NCI-H2227 treated with DMSO at 0.1 percent for 48 hours (cell line): ENCODE measurements around the gene ECPAS.
"Not testable (repeated sequence)": the region's sequence is repeated elsewhere in the genome, so short reads cannot be mapped to it uniquely, and the experiment has no call there.

Experiments
- DNase-seq: peaks from one replicate; lab custom pipeline; 2025; lab: John Stamatoyannopoulos, UW

ECPAS gene

GRCh38 chr9:111483858-111484571 is at the start of gene ECPAS:
Gene ECPAS, minus strand, starts transcription at chr9:111484383. Its CDS starts 11,465 bp downstream, at chr9:111472918.
- peak; percentile 9 for DNase-seq

DNA sequence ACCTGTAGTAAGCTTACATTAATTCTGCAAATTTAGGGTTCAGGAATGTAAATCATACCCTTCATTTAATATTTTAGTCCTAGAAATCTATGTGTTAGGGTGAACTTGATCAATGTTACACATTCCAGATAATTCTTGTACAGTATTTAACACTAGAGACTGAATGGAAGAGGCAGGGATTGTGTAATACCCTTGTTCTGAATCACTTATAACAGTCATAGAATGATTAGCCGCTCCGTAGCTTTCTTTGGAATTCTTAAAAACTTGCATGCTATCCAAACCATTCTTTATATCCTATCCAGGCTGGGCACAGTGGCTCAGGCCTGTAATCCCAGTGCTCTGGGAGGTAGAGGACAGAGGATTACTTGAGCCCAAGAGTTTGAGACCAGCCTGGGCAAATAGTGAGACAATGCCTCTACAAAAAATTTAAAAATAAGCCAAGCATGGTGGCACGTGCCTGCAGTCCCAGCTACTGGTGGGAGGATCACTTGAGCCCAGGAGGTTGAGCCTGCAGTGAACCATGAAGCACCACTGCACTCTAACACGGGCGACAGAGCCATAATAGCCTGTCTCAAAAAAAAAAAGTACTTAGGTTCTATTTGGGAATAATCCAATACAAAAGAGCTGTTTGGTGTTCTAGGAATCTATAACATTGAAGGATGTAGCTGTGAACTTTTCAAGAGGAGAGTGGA is 49.1 kb upstream of the ECPAS start:
- DNase-seq: no peak

DNA sequence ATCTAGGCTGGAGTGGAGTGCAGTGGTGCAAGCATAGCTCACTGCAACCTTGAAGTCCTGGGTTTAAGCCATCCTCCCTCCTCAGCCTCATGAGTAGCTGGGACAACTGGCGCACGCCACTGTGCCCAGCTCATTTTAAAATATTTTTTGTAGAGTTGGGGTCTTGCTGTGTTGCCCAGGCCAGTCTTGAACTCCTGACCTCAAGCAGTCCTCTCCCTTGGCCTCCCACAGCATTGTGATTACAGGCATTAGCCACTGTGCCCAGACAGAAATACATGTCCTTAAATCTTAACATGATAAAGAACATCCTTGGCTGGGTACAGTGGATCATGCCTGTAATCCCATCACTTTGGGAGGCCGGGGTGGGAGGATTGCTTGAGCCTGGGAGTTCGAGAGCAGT is 47.5 kb upstream of the ECPAS start:
- DNase-seq: no peak

DNA sequence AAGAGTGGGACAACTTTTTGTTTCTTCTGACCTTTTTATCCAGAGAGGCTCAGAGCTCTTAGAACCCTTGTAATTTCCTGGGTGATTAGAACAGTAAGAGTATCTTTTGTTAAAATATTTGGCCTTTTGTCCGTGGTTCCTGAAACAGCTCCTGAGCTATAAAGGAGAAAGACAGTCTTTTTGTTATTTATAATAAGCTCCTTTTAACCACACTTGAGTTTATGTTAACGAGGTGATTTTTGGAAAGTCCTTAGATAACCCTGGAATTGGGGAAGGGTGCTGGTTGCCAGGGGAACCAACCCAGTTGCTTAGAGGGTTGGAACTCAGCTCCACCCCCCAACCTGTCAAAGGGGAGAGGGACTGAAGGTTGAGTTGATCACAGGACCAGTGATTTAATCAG is 45.6 kb upstream of the ECPAS start:
- no peak for DNase-seq

- DNase-seq: no peak
Observed at GRCh38 chr9:111527347-111527746, 43.2 kb upstream of the ECPAS start.

DNA sequence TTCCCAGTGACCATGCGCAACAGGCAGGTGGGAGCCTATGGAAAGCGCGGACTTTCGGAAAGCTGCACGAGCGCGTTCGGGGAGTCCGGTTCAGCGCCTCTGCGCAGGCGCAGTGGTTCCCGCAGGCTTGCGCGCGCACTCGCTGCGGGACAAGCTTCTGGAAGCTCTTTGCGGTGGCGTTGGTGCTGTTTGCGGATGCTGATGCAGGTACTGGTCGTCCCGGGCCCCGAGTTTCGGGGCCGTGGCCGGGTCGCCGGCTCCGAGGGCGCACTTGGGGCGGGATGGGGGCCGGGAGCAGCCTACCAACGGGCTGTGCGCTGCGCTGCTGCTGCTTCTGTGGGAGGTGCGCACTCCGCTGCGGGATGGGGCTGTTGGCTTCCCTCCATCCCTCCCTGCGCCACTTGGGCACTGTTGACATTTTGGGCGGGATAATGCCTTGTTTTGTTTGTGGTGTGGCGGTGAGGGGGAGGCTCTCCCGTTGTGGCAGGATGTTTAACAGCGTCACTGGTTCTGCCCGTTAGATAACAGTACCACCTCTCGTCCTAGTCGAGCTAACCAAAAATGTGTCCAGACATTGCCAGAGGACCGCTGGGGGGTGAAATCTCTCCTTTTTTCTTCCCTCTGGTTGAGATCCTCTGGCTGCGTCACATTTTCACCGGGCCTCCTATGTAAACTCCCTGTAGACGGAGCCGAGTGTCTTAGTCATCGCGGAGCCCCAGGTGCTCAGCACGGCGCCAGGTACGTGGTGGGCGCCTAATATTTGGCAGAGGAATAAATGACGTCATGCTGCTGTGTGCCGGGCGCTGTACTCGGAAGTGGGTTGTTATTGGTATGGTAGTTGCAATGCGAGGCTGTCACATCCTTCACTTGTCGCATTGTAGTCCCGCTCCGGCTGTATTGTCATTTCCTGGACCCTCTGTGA is 41.1 kb upstream of the ECPAS start, which contains the start of gene ZNF483:
Gene ZNF483, plus strand, starts transcription at position 124 of the 922 bp plus-strand sequence. CDS start 2,217 bp downstream, outside the sequence.
- DNase-seq: peak; percentile 86

DNA sequence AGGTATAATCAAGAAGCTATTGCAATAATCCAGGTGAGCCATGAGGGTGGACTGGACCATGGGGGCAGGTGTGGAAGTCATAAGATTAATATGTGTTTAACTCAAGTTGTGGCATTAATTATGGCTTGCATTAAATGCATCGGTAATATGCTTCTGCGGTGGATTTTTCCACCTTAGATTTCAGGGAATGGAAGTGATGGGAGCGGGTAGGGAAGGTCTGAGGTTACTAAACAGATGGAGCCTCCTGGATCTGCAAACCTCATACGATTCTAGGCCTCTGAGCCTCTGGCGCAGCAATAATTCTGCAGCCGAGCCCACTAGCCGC is 40.5 kb upstream of the ECPAS start:
- DNase-seq: no peak

DNA sequence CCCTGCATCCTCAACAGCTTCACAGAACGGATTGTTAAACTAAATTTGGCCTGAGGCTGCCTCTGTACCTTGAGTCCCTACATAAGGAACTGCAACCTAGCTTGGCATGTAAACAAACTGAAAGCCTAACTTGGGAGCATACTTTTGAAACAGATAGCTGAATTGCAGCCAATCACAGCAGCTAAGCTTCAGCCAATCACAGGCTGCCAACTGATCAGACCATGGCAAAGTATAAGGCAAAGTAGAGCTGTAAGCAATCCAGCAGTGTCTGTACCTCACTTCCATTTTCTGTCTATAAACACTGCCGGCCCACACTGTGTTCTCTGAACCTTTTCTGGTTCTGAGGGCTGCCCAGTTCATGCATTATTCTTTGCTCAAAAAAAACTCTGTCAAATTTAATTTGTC is 31.9 kb upstream of the ECPAS start:
- DNase-seq: no peak

DNA sequence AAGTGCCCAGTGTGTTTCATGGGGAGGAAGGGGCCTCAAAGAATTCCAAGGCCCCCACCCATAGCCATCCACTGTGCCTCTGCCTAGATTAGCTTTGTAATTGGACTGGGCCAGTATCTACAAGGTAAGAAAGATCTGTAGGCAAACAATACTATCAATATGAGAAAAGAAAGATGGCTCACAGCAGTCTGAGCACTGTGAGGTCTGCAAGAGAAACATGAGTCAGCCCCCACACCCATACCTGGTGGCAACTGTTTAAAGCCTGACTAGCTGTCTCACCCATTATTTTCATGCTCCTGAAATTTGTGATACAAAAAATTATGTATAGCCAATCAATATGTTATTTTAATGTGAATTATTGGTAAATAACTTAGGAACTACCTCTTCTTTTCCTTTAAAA is 30.8 kb upstream of the ECPAS start:
- no peak for DNase-seq

GRCh38 chr9:111511581-111511980 is 27.4 kb upstream of the ECPAS start:
- DNase-seq: not testable (repeated sequence)

GRCh38 chr9:111502506-111502905 is 18.3 kb upstream of the ECPAS start:
- no peak for DNase-seq

DNA sequence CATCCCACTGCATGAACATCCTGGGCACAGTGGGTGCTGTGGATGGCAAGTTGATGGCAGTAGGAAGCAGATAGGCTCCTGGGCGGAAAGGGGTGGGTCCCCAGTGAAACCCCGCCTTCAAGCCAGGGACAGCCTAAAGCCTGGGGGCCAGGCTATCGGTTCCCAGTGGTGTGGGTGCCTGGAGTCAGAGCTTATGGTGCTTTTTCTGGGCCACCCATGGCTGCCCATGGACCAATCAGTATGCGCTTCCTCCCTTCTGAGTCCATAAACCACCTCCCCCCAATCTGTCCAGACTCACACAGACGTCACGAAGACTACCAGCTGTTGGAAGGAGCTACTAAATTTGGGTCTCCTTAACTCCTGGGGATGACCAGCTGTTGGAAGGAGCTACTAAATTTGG is 17.5 kb upstream of the ECPAS start:
- DNase-seq: no peak

GRCh38 chr9:111501005-111501562 is 16.9 kb upstream of the ECPAS start:
- no peak for DNase-seq

- DNase-seq: not testable (repeated sequence)
Observed at GRCh38 chr9:111497196-111497595, 13.0 kb upstream of the ECPAS start.

- peak; percentile 38 for DNase-seq
Observed at GRCh38 chr9:111484572-111484894, 350 bp upstream of the ECPAS start.

DNA sequence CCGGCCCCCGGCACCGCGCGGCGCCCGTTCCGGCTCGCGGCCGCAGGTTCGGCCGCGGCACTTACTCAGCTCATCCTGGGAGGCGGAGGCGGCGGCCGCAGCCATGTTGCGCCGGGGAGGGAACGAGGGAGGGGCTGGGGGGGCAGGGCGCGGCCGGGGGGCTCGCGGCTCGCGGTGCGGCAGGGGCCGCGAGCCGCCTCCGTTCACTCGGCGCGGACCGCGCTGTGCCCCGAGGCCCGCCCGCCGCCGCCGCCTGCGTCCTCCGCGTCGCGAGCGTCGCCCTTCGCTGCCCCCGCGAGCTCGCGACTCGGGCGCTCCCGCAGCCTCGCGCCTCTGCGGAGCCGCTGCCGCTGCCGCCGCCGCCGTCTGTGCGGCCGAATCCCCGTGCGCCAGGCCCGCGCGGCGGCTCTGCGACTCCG is 735 bp downstream of the ECPAS start:
- peak; percentile 9 for DNase-seq

DNA sequence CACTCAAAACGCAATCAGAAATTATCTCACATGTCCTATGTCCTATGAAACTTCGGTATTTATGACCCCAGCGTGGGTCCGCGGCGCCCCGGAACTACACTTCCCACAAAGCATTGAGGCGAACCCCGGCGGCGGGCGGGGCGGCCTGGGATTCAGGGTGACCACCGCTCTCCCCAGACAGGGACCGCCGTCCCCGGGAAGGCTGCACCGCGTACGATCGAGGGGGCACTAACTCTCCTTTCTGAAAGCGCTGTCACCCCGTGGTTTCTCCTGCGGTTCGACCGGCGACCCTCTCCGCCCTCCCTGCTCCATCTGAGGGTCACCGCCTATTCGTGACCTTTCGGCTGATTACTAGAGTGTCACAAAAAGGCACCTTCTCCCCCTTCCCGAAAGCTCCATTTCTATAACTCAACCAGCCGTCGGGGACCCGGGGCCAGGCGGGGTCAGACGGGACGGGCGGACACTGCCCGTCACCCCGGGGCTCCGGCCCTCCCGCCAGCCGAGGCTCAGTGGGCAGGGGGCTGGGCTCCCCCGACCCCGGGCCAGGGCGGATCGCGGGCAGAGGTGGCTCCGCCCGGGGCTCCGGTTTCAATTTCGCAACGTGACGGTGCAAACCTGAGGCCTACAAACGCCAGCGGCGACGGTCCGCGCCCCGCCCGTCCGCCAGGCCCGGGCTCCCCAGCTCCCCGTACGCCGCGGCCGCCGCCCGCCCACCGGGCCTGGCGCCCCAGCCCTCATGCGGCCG is 1.3 kb downstream of the ECPAS start:
- peak; percentile 7 for DNase-seq

- DNase-seq: no peak
Observed at GRCh38 chr9:111481885-111482636, 2.1 kb downstream of the ECPAS start.

- no peak for DNase-seq
Observed at GRCh38 chr9:111477677-111478076, 6.5 kb downstream of the ECPAS start.

DNA sequence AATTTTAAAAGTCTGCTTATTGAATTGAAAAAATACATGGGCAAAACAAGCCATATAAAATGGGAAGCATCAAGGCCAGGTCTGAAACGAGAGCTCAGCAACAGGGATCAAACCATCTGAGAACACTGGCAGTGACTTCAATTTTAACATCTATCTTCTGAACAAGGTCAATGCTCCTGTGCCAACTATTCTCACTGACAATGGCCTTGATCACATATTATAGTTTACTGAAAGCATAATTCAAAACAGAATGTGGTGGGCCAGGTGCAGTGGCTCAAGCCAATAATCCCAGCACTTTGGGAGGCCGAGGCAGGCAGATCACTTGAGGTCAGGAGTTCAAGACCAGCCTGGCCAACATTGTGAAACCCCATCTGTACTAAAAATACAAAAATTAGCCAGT is 9.0 kb downstream of the ECPAS start:
- DNase-seq: no peak

DNA sequence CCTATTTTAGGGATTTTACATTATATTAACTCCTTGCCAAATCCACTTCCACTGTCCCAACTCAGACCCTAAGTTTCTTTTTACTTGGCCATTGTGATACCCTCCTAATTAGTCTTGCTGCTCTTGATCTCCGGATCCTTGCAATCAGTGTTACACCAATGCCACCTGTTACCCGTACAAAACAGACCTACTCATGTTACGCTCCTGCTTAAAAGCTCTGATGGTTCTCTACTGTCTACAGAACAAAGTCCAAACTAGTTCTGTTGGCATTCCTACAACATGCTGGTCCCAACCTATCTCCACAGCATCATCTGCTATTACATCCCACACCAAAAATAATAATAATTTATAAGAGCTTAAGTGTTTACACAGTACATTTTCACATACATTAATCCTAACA is 9.8 kb downstream of the ECPAS start:
- no peak for DNase-seq
